Erythroblast (primary cell): Measurements from ENCODE around the gene ALLC.
"Not testable (repeated sequence)": the region's sequence is repeated elsewhere in the genome, so short reads cannot be mapped to it uniquely, and the experiment has no call there.

ENCODE experiments used
- DNase-seq, 2 experiments: peaks; one replicate each; lab custom pipeline; 2025; lab: John Stamatoyannopoulos, UW
- GATA1 ChIP-seq: IDR thresholded peaks from 2 replicates; pipeline ENCODE4 v1.6.1; 2011; ENCODE audit warnings: low read depth, mild to moderate bottlenecking, control low read depth, low read length, moderate library complexity
- POLR2A ChIP-seq: IDR thresholded peaks from 2 replicates; pipeline ENCODE4 v1.6.1; 2011; ENCODE audit warnings: mild to moderate bottlenecking, low read length

The ALLC gene

DNA sequence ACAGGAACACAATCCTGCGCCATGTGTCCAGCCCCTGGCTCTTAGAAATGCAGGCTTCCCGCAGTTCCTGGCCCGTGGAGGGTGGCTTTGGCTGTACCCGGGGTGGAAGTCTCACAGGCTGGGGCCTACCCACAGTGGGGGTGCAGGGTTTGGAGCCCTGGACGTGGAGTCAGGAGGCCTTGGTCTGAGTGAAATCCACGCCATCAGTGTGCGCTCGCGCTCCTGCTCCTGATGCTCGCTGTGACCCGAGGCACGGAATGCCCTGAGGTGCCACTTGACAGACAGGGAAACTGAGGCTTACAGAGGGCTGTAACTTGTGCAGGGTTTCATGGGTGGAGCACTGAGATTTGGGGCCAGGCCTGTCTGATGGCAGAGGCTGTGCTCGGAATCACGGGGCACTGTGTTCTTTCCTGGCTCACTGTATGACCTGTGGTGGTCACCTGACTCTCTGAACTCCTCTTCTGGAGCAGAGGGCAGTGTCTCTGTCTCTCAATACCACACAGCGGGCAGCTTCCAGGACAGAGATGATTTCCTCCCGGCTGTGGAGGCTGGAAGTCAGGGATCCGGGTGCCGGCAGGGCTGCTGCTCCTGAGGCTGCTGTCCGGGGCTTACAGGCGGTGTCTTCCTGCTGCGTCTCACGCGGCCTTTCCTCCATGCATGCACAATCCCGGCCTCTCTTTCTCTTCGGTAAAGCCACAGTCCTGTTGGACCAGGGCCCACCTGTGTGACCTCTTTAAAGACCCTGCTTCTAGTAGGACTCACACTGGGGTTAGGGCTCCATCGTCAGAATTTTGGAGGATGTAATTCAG lies 25.9 kb upstream of the ALLC start:
- no peak for DNase-seq
- TF ChIP-seq GATA1 (no peak), POLR2A (no peak)

DNA sequence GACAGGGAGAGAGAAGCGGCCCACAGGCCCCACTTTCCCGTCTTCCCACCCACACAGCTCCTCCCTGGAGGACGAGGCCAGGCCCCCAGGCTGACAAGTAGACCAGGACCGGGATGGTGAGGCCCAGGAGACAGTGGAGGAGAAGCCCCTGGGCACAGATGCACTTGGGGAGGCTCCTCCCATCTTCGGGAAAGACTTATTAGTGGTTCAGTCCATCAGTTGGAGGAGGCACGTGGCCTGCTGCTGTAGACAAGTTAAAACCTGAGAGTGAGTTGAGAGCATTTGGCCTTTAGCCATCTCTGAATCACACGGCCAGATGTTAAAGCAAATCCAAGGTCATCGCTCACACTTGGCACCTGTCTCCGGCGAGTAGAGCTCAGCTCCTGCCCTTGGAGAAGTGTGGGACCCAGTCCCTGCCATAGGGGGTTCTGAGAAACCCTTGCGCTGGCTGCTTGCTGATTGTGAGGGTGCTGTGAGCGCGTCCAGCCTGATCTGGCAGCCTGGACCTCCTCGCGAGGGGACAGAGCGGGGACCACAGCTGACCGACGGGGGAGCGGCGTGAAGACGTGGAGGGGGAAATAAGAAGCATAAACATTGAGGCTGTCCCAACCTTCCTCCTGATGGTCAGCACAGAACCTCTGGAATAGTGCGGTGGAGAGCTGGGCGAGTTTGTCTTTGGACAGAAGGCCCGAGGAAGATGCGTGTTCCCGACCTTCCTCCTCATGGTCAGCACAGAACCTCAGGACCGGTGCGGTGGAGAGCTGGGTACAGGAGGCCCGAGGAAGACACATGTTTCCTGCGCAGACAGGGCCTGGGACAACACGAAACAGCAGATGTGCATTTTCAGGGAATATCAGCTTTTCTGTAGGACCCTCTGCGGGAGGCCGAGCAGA lies 24.7 kb upstream of the ALLC start:
- no peak for TF ChIP-seq POLR2A
- no peak for TF ChIP-seq GATA1
- no peak for DNase-seq

DNA sequence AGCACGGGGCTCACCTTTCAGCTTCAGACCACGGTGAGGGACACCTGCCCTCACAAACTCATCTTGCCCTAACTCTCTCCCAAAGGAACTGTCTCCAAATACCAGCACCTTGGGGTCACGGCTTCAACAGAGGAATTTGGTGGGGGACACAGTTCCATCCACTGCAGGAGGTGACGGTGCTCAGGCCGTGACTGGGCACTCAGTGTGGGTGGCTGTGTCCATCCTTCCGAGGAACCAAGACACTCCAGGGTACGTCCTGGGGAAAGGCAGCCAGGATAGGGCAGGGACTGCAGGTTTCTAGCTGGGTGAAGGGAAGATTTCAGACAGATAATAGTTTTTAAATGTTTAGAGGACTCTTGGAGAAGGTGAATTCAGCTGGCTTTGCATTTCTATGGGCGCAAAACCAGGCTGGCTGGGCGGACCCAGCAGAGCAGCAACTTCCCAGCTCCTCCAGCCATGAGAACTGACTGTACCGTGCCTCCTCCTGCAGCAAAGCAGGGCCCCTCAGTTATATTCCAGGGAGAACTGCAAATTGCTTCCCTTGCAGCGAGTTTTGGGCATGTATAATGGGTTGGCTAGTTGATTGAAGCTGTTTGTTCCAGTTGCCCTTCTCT lies 23.9 kb upstream of the ALLC start:
- no peak for DNase-seq
- no peak for TF ChIP-seq POLR2A
- no peak for TF ChIP-seq GATA1

DNA sequence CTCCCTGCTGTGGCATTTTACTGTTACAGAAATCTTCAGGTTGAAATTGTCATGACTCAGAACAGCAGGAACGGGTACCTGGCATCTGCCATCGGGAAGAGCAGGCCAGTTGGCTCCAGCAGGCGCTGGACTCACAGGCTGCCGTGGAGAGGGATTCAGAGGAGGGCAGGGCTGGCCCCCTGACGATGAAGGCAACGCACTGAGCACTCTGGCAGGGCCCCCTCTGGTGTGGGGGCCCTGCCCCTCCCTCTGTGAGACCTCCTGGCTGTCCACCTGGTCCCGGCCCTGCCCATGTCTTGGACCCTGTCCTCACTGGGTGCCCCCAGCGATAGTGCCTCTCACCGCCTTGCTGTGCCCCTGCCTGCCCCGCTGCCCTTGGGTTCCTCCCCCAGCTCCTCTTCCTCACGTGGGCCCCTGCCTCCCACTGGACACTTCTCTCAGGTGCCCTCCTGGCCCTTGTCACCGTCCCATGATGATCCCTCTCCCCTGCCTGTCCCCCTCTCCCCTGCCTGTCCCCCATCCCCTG lies 23.3 kb upstream of the ALLC start:
- no peak for TF ChIP-seq POLR2A
- no peak for DNase-seq

DNA sequence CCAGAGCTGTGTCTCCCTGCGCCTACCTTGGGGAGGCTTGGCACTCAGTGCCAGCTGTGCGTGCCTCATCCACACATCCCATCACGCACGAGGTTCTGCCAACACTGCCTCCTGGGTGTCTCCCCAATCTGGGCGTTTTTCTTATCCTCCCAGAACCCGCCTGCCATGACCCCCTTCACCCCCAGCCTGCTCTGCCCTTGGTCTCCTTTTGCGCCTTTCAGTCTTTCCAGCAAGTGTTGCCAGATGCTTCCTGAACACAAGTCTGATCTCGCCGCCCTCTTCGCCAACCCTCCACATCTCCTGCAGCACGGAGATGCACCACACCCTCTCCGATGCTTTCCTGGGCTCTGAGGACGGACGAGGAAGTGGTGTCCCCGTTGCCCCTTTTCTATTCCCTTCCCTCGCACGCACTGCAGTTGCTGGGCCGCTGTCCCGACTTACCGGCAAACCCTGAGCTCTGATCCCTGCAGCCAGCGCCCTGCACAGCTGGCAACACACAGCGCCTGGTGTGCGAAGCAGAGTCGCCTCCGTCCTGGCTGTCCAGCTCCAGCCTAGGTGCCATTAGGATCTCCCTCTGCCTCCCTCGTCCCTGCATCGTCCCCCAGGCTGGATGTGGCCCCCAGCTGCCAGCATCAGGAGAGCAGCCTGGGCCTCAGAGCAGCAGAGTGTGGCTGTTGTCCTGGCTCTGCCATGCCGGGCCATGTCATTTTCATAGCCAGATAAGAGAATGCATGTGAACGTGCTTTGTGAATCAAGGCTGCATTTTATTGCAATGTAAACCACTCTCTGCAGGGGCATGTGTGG lies 22.6 kb upstream of the ALLC start:
- TF ChIP-seq POLR2A (no peak), GATA1 (no peak)
- no peak for DNase-seq

DNA sequence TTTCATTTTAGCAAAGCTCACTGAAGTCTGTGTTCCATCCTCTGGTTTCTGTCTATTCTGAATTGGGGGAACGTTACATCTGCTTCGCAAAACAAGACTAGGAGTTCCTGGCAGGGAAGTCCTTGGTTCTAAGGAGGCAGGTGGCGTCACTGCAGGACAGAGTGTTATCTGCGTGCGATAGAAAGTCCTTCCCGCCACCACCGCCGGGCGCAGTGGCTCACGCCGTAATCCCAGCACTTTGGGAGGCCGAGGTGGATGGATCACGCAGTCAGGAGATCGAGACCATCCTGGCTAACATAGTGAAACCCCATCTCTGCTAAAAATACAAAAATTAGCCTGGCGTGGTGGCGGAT lies 22.0 kb upstream of the ALLC start:
- not testable (repeated sequence) for DNase-seq

DNA sequence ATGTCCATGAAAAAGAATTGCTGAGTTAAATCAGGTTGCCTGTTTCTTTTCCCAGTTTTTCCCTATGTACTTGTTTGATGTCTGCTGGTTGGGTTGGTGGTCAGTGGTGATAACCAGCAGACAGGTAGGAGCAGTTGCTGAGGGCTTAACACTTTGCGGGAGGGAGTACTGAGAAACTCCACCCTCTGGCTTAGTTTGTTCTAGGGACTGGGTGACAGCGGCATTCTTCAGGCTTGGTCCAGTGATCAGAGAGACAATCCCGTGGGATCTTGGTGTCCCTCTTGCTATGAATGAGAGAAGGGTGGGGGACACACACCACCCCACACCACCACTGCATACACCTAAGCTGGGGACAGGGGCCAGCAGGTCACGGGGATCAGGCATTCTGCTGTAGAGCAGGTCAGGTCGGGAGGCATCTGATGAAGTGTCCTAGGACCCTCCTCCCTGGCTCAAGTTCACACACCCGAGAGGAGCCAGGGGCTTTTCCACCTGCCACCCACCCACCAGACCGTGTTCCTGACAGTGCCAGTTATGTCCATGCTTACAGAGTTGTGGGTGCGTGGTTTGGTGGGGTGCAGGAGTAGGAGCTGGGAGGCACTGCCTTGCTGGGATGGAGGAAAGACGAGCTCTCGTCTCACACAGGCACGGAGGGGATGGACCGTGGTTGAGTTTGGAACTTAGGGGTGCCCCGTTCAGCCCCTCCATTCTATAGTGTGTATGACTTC lies 21.3 kb upstream of the ALLC start:
- TF ChIP-seq GATA1: no peak
- TF ChIP-seq POLR2A: no peak
- DNase-seq: no peak

DNA sequence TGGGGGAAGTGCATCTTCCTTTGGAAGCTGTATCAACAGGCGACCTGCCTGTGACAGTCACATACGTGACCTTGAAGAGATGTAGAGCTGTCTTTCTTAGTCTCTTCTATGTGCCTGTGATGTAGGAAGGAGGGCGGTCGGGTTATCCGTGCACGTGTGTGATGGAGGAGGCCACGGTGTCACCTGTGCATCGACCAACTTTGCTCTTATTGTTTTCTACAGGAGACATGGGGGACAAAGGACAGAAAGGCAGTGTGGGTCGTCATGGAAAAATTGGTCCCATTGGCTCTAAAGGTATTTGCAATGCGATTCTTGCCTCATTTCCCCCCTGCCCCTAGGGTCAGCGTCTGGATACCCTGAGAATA lies 20.7 kb upstream of the ALLC start:
- DNase-seq: no peak
- TF ChIP-seq GATA1: no peak
- no peak for TF ChIP-seq POLR2A

DNA sequence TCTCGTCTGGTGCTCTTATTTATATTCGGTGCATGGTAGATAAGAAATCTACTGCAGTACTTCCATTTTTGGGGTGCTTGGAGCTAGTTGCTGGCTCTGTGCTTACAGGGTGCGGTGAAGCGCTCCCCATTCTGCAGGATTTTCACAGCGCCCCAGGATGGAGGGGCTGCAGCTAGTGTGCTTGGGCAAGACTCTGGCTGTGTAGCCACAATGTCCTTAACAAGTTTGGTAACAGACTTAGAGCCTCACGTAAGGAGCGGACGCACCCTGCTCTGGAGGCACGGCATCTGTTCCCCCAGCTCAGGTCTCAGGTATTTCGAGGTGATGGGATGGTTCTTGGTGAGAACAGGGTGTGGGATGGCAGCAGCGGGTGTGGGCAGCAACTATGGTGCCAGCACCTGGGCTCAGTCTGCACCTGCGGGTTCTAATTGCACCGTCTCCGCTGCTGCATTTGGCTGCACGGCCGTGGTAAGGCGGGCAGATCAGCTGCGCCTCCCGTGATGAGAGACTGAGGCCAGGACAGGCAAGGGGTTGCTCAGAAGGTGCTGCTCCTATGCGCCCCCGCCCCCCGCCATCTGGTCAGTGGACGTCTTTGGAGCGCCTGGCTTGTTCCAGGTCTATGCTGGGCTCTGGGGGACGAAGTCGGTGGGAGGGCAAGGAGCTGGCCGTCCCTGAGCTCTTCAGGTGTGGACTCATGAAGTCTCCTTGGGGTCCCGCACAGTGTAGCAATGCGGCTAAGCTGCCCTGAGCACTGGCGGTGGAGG lies 20.1 kb upstream of the ALLC start:
- TF ChIP-seq POLR2A: no peak
- TF ChIP-seq GATA1: no peak
- no peak for DNase-seq

DNA sequence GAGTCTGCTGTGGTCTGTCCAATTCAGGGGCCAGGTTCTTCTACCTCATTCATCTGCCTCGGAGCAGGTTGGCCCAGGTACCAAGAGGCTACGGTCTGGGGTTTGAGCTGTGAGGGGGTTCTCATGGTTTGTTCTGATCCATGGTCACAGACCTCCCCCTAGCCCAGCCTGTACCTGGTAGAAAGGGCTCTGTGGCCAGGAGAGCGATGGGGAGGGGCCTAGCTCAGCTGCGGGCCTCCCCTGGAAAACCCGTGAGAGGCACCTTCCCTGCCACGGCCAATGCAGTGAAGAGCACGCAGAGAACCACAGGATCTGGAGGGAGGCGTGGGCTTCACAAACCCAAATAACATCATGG lies 19.6 kb upstream of the ALLC start:
- DNase-seq: no peak

DNA sequence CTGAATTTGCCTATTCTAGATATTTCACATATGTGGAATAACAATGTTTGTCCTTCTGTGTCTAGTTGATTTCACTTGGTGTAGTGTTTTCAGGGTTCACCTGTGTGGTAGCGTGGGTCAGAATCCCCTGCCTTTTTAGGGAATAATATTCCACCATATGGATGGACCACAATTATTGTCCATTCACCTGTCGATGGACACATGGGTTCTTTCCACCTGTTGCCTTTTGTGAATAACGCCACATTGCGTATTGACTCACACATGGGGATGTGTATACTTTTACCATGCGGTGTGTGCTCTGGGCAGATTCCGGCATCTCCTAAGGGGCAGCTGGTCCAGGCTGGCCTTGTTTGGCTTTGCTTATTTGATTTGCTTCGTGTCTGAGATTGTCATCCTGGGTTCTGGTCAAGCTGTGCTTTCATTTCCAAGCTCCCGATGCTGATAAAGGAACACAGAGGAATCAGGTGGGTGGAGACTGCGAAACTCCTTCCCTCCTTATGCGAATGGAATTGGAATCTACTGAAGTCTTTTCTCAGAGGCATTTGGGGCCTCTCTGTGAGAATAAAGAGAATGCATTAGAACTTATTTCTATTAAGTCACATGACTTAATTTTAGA lies 18.9 kb upstream of the ALLC start:
- DNase-seq: no peak
- TF ChIP-seq GATA1 (no peak), POLR2A (no peak)

More for the DNA sequence above, 19.6 kb upstream of the ALLC start:
- no peak for TF ChIP-seq GATA1
- no peak for TF ChIP-seq POLR2A

DNA sequence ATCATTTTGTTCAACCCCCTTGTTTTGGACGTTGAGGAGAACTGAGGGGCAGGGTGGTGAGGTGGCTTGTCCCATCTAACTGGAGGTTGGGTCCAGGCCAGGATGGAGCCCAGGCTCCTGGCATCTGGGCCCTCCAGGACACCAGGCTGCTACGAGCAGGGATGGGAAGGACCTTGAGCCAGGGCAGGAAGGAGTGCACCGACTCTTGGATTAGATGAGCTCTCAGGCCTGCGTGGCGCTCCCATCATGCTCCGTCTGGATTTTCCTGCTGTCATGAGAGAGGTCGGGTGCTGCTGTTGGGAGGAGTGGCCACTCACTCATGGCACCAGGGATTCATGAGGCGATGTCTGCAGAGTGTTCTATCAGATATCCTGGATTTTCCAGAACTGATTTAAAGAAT lies 18.3 kb upstream of the ALLC start:
- no peak for DNase-seq
- no peak for TF ChIP-seq POLR2A
